K562 (cell line): Measurements from ENCODE around the gene DUSP19. TPM values are rescaled to one million over a fixed set of nuclear protein-coding genes. Genes with fewer than 3 reads are reported as not detected.

Experiments
- ATAC-seq: fragments of 200-7000 bp; cut with Tn5 transposase; 3 replicates; pipeline ENCODE4 v1.9.1; 2020; ENCODE audit warnings: moderate library complexity
- BruUV-seq: library from RNA; stranded (reverse); fragments of 400-500 nt; replicated peaks from 2 replicates; lab custom pipeline; 2021; lab: Mats Ljungman, UMichigan
- CTCF ChIA-PET: fragments of 300-600 bp; formaldehyde crosslinking; extraction: SDS; loops from one replicate; lab custom pipeline; 2021; ENCODE audit warnings: low intra/inter-chr PET ratio; lab: Yijun Ruan, JAX
- POLR2A ChIA-PET: fragments of 300-600, 350-650 bp; sonication (Branson Sonifier 250); formaldehyde crosslinking; extraction: SDS; loops from one replicate; lab custom pipeline; 2021; ENCODE audit warnings: antibody characterized with exemption, inconsistent platforms; lab: Yijun Ruan, JAX
- DNase-seq, 4 experiments: peaks; one replicate each; pipeline versions ENCODE4 v3.0.0 to v3.0.0-alpha.2; 2011 to 2018; ENCODE audit warnings: low spot score in 3 of 4, mixed read lengths in 3 of 4; ENCODE audit errors: extremely low read depth in 1 of 4
- FAIRE-seq: peaks from 2 replicates; lab custom pipeline; 2011; peaks lifted over from hg19 to GRCh38; lab: Jason Lieb, UNC
- H2AFZ ChIP-seq: 2 replicates; pipeline ENCODE4 v1.6.0; 2011; ENCODE audit warnings: low read depth, low read length, control low read depth, inconsistent platforms
- H3K27ac ChIP-seq: fragments of 200-600 bp; 3 replicates; pipeline ENCODE4 v1.8.0; 2011; ENCODE audit warnings: low read depth, mild to moderate bottlenecking, control low read depth, inconsistent platforms, low read length, moderate library complexity, mixed read lengths; ENCODE audit errors: extremely low read depth
- H3K27me3 ChIP-seq, 2 experiments: fragments of 300-600 bp in 1 of 2; 2 replicates in 1 of 2; 3 replicates in 1 of 2; pipeline versions ENCODE4 v1.6.0 to v1.8.0; 2011; ENCODE audit warnings: inconsistent platforms in 2 of 2, low read length in 2 of 2, mild to moderate bottlenecking in 1 of 2, mixed read lengths in 1 of 2, moderate library complexity in 1 of 2; ENCODE audit not compliant: control insufficient read depth in 2 of 2, insufficient read depth in 2 of 2
- H3K36me3 ChIP-seq: fragments of 300-600 bp; 3 replicates; pipeline ENCODE4 v1.8.0; 2011; ENCODE audit warnings: mild to moderate bottlenecking, low read length, inconsistent platforms; ENCODE audit not compliant: control insufficient read depth, insufficient read depth
- H3K4me1 ChIP-seq, 2 experiments: fragments of 200-600 bp in 1 of 2; replicated peaks in 1 of 2; 2 replicates in 1 of 2; 3 replicates in 1 of 2; pipeline versions ENCODE4 v1.5.1 to v1.8.0; 2011; ENCODE audit warnings: inconsistent platforms in 2 of 2, low read length in 2 of 2, mild to moderate bottlenecking in 1 of 2, mixed read lengths in 1 of 2, moderate library complexity in 1 of 2; ENCODE audit not compliant: control insufficient read depth in 2 of 2, insufficient read depth in 2 of 2
- H3K4me2 ChIP-seq: 2 replicates; pipeline ENCODE4 v1.6.1; 2011; ENCODE audit warnings: low read length, control low read depth, inconsistent platforms, mixed read lengths; ENCODE audit not compliant: insufficient read depth
- H3K4me3 ChIP-seq: fragments of 200-600 bp; sonication (generic), shearing (Covaris generic); 2 replicates; pipeline ENCODE4 v1.5.1; 2016; ENCODE audit warnings: control low read depth, inconsistent platforms
- H3K79me2 ChIP-seq: fragments of 200-600 bp; 3 replicates; pipeline ENCODE4 v1.8.0; 2011; ENCODE audit warnings: low read length, inconsistent platforms; ENCODE audit not compliant: control insufficient read depth, insufficient read depth
- H3K9ac ChIP-seq, 2 experiments: 2 replicates each; pipeline versions ENCODE4 v1.6.0 to v1.6.1; 2011; ENCODE audit warnings: low read depth in 2 of 2, low read length in 2 of 2, control low read depth in 1 of 2, inconsistent platforms in 1 of 2, mild to moderate bottlenecking in 1 of 2, mixed read lengths in 1 of 2; ENCODE audit not compliant: insufficient read depth in 1 of 2
- H3K9me1 ChIP-seq: one replicate; pipeline ENCODE4 v1.6.0; 2011; ENCODE audit warnings: inconsistent platforms, mild to moderate bottlenecking, low read length, moderate library complexity; ENCODE audit not compliant: control insufficient read depth, insufficient read depth
- H3K9me3 ChIP-seq: replicated peaks from 2 replicates; pipeline ENCODE4 v1.5.1; 2011; ENCODE audit warnings: low read depth, low read length, inconsistent platforms; ENCODE audit not compliant: control insufficient read depth, insufficient read depth
- H4K20me1 ChIP-seq: replicated peaks from 2 replicates; pipeline ENCODE4 v1.6.1; 2011; ENCODE audit warnings: low read length, inconsistent platforms, mixed read lengths; ENCODE audit not compliant: control insufficient read depth, insufficient read depth
- ZNF124 ChIP-seq: sonication (generic); formaldehyde crosslinking; IDR thresholded peaks from 2 replicates; pipeline ENCODE4 v1.8.1; 2022; ENCODE audit warnings: missing genetic modification reagents
- WGBS: fragments of 100-300 bp; shearing (Covaris generic); methylation state at CpG from one replicate; pipeline ENCODE4 v1.1.6; 2016; ENCODE audit warnings: low coverage, mixed read lengths; ENCODE audit not compliant: insufficient coverage; ENCODE audit errors: missing lambda C conversion rate; 5-methylcytosine and 5-hydroxymethylcytosine counted together
- in situ Hi-C: fragments of 300-500 bp; cut with MboI; formaldehyde crosslinking; loops from 4 replicates; pipeline ENCODE4 v1.15.0; 2018; ENCODE audit warnings: inconsistent platforms, mixed read lengths
- intact Hi-C: fragments of 100-400 bp; cut with micrococcal nuclease; formaldehyde crosslinking; loops from 2 replicates; pipeline ENCODE4 v1.14.2; 2022
- polyA plus RNA-seq, 8 experiments: library from polyadenylated mRNA; depleted of rRNA in 4 of 8; stranded (reverse) in 5 of 8; unstranded in 3 of 8; fragments of >200 nt; fragmentation: Nextera tagmentation in 2 of 8; fragmentation: Illumina TruSeq in 1 of 8; extraction: Ambion mirVana in 2 of 8; extraction: Trizol in 1 of 8; gene quantifications; 2 replicates each; pipeline versions ENCODE4 v1.2.1 to v1.2.3, GENCODE V29; 2011 to 2014; ENCODE audit warnings: inconsistent platforms in 1 of 8, missing spikeins in 1 of 8
- total RNA-seq, 7 experiments: library from RNA; depleted of rRNA in 6 of 7; stranded (reverse); fragments of >200 nt in 6 of 7; fragmentation: Illumina TruSeq in 2 of 7; extraction: Trizol in 2 of 7; gene quantifications; 2 replicates each; pipeline versions ENCODE4 v1.2.1 to v1.2.3, GENCODE V29; 2011 to 2021; ENCODE audit warnings: low replicate concordance in 1 of 7
- TF ChIP-seq, protein P1 (sequence below): IDR thresholded peaks from 2 replicates; pipeline ENCODE4 v1.6.1; 2011; ENCODE audit warnings: borderline replicate concordance, low read depth, mild to moderate bottlenecking, moderate library complexity, low read length; ENCODE audit not compliant: insufficient read depth, poor library complexity, severe bottlenecking
- TF ChIP-seq, protein P2 (sequence below), 2 experiments: fragments of 450-650 bp; formaldehyde crosslinking in 1 of 2; IDR thresholded peaks; 2 replicates each; pipeline versions ENCODE4 v1.4.0 to v1.6.1; 2014 to 2020; ENCODE audit warnings: mild to moderate bottlenecking in 2 of 2, borderline replicate concordance in 1 of 2, low read depth in 1 of 2
- TF ChIP-seq, protein P3 (sequence below): fragments of 450-650 bp; IDR thresholded peaks from 2 replicates; pipeline ENCODE4 v1.6.1; 2016

DUSP19 gene
- total and polyA plus RNA-seq, 9 of the 15 experiments (the other 6 are each of a cell fraction or from before 2014, with no cell fraction given), result 1.6 to 6.3 (median 3.1) TPM

DNA sequence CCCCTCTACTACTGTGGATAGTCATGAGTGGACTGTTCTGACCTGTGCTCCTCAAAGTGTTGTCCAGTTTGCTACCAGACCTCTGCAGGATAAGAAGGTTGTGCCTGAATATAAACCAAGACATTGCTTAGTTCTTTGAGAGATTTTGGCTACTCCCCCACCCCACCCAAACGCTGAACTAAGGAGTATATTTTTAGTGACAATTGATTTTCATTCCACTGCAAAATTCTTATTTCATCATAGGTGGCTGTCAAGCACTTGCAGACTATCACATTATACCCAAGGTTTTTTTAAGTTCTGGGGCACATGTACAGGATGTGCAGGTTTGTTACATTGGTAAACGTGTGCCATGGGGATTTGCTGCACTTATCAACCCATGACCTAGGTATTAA, 13.4 kb downstream of the DUSP19 start (continued):
- TF ChIP-seq, protein P1, sequence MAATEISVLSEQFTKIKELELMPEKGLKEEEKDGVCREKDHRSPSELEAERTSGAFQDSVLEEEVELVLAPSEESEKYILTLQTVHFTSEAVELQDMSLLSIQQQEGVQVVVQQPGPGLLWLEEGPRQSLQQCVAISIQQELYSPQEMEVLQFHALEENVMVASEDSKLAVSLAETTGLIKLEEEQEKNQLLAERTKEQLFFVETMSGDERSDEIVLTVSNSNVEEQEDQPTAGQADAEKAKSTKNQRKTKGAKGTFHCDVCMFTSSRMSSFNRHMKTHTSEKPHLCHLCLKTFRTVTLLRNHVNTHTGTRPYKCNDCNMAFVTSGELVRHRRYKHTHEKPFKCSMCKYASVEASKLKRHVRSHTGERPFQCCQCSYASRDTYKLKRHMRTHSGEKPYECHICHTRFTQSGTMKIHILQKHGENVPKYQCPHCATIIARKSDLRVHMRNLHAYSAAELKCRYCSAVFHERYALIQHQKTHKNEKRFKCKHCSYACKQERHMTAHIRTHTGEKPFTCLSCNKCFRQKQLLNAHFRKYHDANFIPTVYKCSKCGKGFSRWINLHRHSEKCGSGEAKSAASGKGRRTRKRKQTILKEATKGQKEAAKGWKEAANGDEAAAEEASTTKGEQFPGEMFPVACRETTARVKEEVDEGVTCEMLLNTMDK, result no peak
- TF ChIP-seq, all 486 proteins: peak for 0

DNA sequence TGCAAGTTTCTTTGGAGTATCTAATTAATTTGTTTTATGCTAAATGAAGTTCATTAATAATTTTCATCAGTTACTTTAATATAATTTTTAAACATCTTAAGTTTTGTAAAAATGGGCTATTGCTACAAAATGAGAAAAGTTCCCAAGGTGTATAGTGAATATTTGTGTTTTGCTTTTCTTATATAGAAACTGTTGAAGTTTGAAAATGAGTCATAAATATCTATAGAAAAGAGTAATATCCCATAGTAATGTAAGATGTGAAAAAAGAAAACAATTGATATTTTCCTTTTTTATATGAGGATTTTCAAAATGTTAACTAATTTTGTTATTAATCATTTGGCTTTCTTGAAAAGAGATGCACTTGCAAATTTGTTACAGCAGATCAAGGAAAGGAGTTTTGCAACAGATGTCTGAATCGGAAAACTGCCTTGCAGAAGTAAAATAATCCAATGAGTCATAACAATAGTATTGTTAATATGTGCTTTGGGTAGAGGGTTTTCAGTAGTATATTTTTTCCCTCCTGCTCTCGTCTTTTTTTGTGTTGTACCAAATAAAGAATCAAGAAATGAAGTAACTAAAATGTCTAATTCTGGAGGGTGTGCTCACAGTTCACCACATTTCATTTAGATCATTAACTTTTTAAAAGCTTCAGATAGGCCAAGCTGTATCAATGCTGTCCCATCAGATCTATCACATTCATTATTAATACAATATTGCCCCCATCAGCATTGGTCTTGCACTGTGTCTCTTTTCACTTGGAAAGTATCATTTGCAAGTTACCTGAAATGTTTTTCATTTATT, 15.5 kb downstream of the DUSP19 start:
- no peak for FAIRE-seq
- no peak overlapping the region for H3K4me3 ChIP-seq
- no peaks in the 10 kb centered on the region for H3K27me3 ChIP-seq
- H3K4me2 ChIP-seq, result no peak overlapping the region
- H3K79me2 ChIP-seq, result no peaks in the 10 kb centered on the region
- peak; percentile 16; the same call in 1 of the 3 replicates for ATAC-seq
- no peak overlapping the region for H3K9ac ChIP-seq
- no peak overlapping the region for H2AFZ ChIP-seq
- ChIA-PET POLR2A (interaction anchor here (0.8 to 1.4 kb wide), 5 partner anchors 14 to 33 kb away, joined by 3 read pairs; partner anchors contain the start of gene NUP35), CTCF (no interaction called here)
- 32% methylated on average over 2 of the region's 2 CpGs for WGBS
- intact Hi-C loops (loop anchor here (10.0 kb wide), 1 partner anchor 329 kb away; no protein-coding TSS in a partner anchor), in situ Hi-C loops (no loop called here)
- H3K9me1 ChIP-seq, result no peaks in the 10 kb centered on the region
- H3K27ac ChIP-seq, result no peak overlapping the region
- no TSS peak for BruUV-seq
- H3K36me3 ChIP-seq, result no peaks in the 10 kb centered on the region
- H3K4me1 ChIP-seq, result peaks cover 0 to 3% of the 10 kb centered on the region in 2 experiments; a peak in 2 of 5 replicates
- no peak for DNase-seq
- no peaks in the 10 kb centered on the region for H3K9me3 ChIP-seq
- H4K20me1 ChIP-seq, result no peaks in the 10 kb centered on the region
- TF ChIP-seq ZNF124, result no peak
- TF ChIP-seq, protein P2, sequence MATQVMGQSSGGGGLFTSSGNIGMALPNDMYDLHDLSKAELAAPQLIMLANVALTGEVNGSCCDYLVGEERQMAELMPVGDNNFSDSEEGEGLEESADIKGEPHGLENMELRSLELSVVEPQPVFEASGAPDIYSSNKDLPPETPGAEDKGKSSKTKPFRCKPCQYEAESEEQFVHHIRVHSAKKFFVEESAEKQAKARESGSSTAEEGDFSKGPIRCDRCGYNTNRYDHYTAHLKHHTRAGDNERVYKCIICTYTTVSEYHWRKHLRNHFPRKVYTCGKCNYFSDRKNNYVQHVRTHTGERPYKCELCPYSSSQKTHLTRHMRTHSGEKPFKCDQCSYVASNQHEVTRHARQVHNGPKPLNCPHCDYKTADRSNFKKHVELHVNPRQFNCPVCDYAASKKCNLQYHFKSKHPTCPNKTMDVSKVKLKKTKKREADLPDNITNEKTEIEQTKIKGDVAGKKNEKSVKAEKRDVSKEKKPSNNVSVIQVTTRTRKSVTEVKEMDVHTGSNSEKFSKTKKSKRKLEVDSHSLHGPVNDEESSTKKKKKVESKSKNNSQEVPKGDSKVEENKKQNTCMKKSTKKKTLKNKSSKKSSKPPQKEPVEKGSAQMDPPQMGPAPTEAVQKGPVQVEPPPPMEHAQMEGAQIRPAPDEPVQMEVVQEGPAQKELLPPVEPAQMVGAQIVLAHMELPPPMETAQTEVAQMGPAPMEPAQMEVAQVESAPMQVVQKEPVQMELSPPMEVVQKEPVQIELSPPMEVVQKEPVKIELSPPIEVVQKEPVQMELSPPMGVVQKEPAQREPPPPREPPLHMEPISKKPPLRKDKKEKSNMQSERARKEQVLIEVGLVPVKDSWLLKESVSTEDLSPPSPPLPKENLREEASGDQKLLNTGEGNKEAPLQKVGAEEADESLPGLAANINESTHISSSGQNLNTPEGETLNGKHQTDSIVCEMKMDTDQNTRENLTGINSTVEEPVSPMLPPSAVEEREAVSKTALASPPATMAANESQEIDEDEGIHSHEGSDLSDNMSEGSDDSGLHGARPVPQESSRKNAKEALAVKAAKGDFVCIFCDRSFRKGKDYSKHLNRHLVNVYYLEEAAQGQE (IDR thresholded peaks at IDR 0.05; ENCODE audit: borderline replicate concordance), result peak; percentile 5; the same call in 1 of the 2 replicates
- TF ChIP-seq, protein P2 (CRISPR knock-in tag; IDR thresholded peaks at IDR 0.05; ENCODE audit: low read depth), result no peak
- TF ChIP-seq, protein P3, sequence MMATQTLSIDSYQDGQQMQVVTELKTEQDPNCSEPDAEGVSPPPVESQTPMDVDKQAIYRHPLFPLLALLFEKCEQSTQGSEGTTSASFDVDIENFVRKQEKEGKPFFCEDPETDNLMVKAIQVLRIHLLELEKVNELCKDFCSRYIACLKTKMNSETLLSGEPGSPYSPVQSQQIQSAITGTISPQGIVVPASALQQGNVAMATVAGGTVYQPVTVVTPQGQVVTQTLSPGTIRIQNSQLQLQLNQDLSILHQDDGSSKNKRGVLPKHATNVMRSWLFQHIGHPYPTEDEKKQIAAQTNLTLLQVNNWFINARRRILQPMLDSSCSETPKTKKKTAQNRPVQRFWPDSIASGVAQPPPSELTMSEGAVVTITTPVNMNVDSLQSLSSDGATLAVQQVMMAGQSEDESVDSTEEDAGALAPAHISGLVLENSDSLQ, result no peak
